Aorta (tissue), 5 donors: ENCODE data around the gene ZNG1A. TPM values are rescaled to one million over a fixed set of nuclear protein-coding genes. Genes with fewer than 3 reads are reported as not detected.
"Not testable (repeated sequence)": the region's sequence is repeated elsewhere in the genome, so short reads cannot be mapped to it uniquely, and the experiment has no call there.

ENCODE experiments used
- ATAC-seq: fragments of 200-7000 bp; cut with Tn5 transposase; one replicate; pipeline ENCODE4 v1.9.1; 2022; ENCODE audit warnings: moderate library complexity; ENCODE audit not compliant: low FRiP score
- DNase-seq, 2 donors: peaks; one replicate each; pipeline ENCODE4 v3.0.0-alpha.2; 2020
- H3K27ac ChIP-seq, 2 donors: one replicate each; pipeline ENCODE4 v1.5.1; 2013; ENCODE audit warnings: low read length in 2 of 2, mild to moderate bottlenecking in 2 of 2, moderate library complexity in 2 of 2, control low read depth in 1 of 2, inconsistent platforms in 1 of 2, low read depth in 1 of 2
- H3K27me3 ChIP-seq, 2 donors: one replicate each; pipeline ENCODE4 v1.6.1; 2013; ENCODE audit warnings: control low read depth in 1 of 2, low read length in 1 of 2, mild to moderate bottlenecking in 1 of 2, moderate library complexity in 1 of 2; ENCODE audit not compliant: insufficient read depth in 2 of 2, control insufficient read depth in 1 of 2
- H3K36me3 ChIP-seq, 2 donors: one replicate each; pipeline ENCODE4 v1.6.1; 2013; ENCODE audit warnings: control low read depth in 1 of 2, low read length in 1 of 2, mild to moderate bottlenecking in 1 of 2; ENCODE audit not compliant: insufficient read depth in 2 of 2, control insufficient read depth in 1 of 2
- H3K4me1 ChIP-seq, 2 donors: one replicate each; pipeline ENCODE4 v1.6.1; 2013; ENCODE audit warnings: low read length in 2 of 2, control low read depth in 1 of 2, mild to moderate bottlenecking in 1 of 2, moderate library complexity in 1 of 2; ENCODE audit not compliant: insufficient read depth in 2 of 2, control insufficient read depth in 1 of 2
- H3K4me3 ChIP-seq, 2 donors: one replicate each; pipeline ENCODE4 v1.5.1; 2013; ENCODE audit warnings: low read length in 2 of 2, control low read depth in 1 of 2, mild to moderate bottlenecking in 1 of 2
- H3K9me3 ChIP-seq: one replicate; pipeline ENCODE4 v1.6.1; 2013; ENCODE audit warnings: mild to moderate bottlenecking, low read length; ENCODE audit not compliant: control insufficient read depth
- WGBS, 2 donors: extraction: QIAGEN DNeasy Blood & Tissue Kit; methylation state at CpG; one replicate each; pipeline ENCODE4 v1.1.7; 2013; 5-methylcytosine and 5-hydroxymethylcytosine counted together
- intact Hi-C, 2 donors: fragments of 100-400 bp; cut with DNase I; formaldehyde crosslinking; loops; one replicate each; pipeline versions ENCODE4 v1.14.2 to v1.15.0; 2022
- polyA plus RNA-seq, 2 donors: library from polyadenylated mRNA; stranded (reverse); fragments of 200-250 nt; gene quantifications; one replicate each; pipeline ENCODE4 v1.2.3, GENCODE V29; 2013
- total RNA-seq, 2 donors: library from RNA; stranded (reverse); fragmentation: NEBNext Ultra II Directional; extraction: Animal tissue kit (Norgen Biotek cat#: 25700); gene quantifications; one replicate each; pipeline ENCODE4 v1.2.1, GENCODE V29; 2021
- donor health status: healthy with polysubstance abuse.
- donor health status: Bipolar disorder and iron deficiency.
- donor health status: DM: no; HTN: no; CAD: no.
- donor health status: DM: no; HTN: no; CAD: no.
- donor health status: DM: yes; HTN: yes; CAD: no.

ZNG1A gene
- total and polyA plus RNA-seq, 4 donors, result 18.7 to 34.5 (median 28.3) TPM

DNA sequence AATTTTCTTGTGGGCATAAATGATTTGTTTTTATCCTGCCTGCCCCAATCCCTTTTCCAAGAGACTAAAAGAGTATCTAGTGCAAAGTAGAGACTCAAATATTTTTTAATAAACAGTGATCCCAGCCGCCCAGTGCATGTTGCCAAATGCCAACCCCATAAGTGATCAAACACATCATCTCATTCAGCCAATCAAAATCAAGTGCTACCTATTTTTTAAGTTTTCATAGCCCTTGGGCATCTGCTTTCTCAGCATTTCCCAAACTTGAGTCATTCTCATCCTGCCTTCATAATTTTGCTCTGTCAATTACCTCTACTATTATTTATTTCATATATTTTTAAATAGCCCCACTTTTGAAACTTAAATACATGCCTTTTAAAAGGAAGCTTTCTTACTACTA is 88.0 kb downstream of the ZNG1A start:
- H3K9me3 ChIP-seq, intact Hi-C loops, H3K4me3 ChIP-seq, ATAC-seq, H3K4me1 ChIP-seq, H3K27me3 ChIP-seq, H3K36me3 ChIP-seq, H3K27ac ChIP-seq, DNase-seq: not testable (repeated sequence)
- WGBS, 2 donors, result 40 to 67% methylated on average over 1 of the region's 1 CpG

DNA sequence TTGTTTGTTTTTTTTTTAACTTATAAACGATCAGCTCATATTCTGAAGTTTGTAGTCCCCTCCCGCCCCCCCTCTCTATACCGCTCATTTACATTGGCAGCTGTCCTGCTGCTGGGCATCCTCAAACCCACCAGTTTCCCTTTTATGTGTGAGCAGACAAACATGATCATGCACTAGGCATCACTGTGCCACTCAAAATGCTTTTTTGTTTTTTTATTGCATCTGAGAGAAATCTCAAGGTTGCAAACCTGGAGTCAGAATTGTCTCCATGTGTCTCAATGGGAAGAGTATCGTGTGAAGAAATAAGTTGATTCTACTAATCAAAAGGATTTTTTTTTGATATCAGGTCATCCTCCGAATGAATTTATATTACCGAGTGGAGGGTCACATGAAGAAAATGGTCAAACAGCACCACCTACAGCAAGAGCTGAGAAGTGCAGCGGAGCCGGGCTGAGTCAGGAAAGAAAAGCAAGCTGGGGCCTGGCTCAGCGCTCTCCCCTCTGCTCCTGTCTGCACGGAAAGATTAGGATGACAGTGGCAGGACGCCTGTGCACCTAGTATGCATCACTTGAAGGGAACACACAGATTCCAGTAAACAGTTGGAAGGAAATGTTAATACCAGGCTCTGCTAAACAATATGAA is 90.3 kb downstream of the ZNG1A start:
- DNase-seq, H3K4me1 ChIP-seq, H3K9me3 ChIP-seq, intact Hi-C loops, H3K4me3 ChIP-seq, H3K27me3 ChIP-seq, H3K27ac ChIP-seq, H3K36me3 ChIP-seq: not testable (repeated sequence)
- whole genome bisulfite sequencing, 2 donors, result 14 to 20% methylated on average over 4 to 5 of the region's 11 CpGs
- ATAC-seq, result peak; percentile 93

GRCh38 chr9:87860-88259 is 91.0 kb downstream of the ZNG1A start:
- ATAC-seq, H3K36me3 ChIP-seq, H3K27ac ChIP-seq, H3K4me3 ChIP-seq, DNase-seq, H3K4me1 ChIP-seq, H3K9me3 ChIP-seq, H3K27me3 ChIP-seq, intact Hi-C loops: not testable (repeated sequence)
- WGBS, 2 donors, result 26 to 32% methylated on average over 5 of the region's 6 CpGs

DNA sequence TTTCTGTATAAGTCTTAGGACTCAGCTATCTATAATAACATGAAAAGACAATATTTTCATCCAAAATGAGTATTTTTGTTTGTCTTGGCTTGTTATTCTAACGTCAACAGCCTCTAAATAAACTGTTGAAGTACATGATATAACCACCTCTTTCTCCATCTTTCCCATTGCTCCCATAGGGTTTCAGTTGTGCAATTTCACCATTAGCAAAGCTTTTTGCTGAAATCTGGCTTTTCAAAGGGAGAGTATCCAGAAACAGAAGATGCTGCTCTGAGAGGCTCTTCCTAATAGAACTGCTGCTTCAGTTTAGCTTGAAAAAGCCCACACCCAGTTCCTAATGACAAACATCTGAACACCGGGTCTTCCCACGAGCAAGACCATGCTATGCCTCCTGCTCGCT is 91.8 kb downstream of the ZNG1A start:
- DNase-seq, H3K4me3 ChIP-seq, H3K27me3 ChIP-seq, intact Hi-C loops, H3K27ac ChIP-seq, H3K9me3 ChIP-seq, H3K36me3 ChIP-seq, H3K4me1 ChIP-seq: not testable (repeated sequence)
- 10 to 46% methylated on average over 2 to 3 of the region's 4 CpGs for WGBS, 2 donors
- ATAC-seq, result peak; percentile 26

- DNase-seq, H3K27me3 ChIP-seq, H3K4me3 ChIP-seq, ATAC-seq, H3K4me1 ChIP-seq, H3K36me3 ChIP-seq, H3K9me3 ChIP-seq, intact Hi-C loops, H3K27ac ChIP-seq: not testable (repeated sequence)
Measured at GRCh38 chr9:86697-87096, 92.2 kb downstream of the ZNG1A start.

- H3K4me3 ChIP-seq, H3K9me3 ChIP-seq, H3K36me3 ChIP-seq, H3K4me1 ChIP-seq, H3K27ac ChIP-seq, H3K27me3 ChIP-seq, ATAC-seq, DNase-seq, intact Hi-C loops: not testable (repeated sequence)
- 87 to 90% methylated on average over 28 to 31 of the region's 31 CpGs for WGBS, 2 donors
Measured at GRCh38 chr9:82932-83689, 95.7 kb downstream of the ZNG1A start.

DNA sequence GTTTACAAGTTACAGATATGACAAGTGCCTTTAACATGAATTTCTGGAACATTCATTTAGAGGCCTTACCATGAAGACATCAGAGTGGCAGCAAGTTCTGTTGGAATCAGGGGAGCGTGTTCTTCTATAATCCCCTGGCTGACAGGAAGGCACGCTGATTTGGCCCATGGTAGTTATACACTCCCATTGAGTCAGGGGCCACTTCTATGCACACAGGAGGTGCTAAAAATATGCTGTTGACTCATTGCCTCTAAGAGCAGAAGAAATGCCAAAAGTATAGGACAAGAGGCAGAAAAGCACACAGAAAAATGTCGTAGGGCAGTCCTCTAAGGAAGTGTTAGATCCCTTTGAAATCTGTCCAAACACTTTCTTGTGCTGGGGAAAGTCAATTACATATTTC is 100.5 kb downstream of the ZNG1A start:
- H3K36me3 ChIP-seq, DNase-seq, H3K27ac ChIP-seq, intact Hi-C loops, H3K4me1 ChIP-seq, H3K9me3 ChIP-seq, ATAC-seq, H3K4me3 ChIP-seq, H3K27me3 ChIP-seq: not testable (repeated sequence)
- WGBS, 2 donors, result 33 to 58% methylated on average over 3 of the region's 3 CpGs

DNA sequence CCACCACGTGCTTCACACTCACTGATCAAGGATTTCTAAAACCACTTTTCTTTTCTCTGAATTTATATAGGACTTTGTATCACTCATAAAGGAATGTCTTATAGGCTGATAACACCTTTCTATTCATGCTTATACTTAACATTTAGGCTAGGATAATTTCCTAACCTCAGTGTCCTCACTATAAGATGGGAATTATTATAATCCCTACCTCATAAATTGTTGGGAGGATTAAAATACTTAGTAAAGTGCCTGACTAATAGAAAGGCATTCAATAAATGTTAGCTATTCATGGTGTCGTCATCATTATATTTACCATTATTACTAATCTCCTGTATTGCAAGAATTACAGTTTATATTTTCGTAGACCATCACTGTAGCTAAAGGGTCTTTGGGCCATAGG is 102.5 kb downstream of the ZNG1A start:
- H3K4me3 ChIP-seq, H3K4me1 ChIP-seq, intact Hi-C loops, H3K27ac ChIP-seq, H3K27me3 ChIP-seq, H3K9me3 ChIP-seq, DNase-seq, ATAC-seq, H3K36me3 ChIP-seq: not testable (repeated sequence)
- WGBS, 2 donors, result 79% methylated on average over 3 of the region's 3 CpGs

GRCh38 chr9:73900-74525 is 104.8 kb downstream of the ZNG1A start:
- intact Hi-C loops, H3K36me3 ChIP-seq, H3K9me3 ChIP-seq, DNase-seq, H3K27me3 ChIP-seq, H3K4me1 ChIP-seq, H3K4me3 ChIP-seq, H3K27ac ChIP-seq: not testable (repeated sequence)
- peak; percentile 55 for ATAC-seq
- WGBS, 2 donors, result 13 to 14% methylated on average over 8 to 17 of the region's 18 CpGs
